OCI-LY7 (cell line): Measurements from ENCODE around the gene CLDN12. TPM values are rescaled to one million over a fixed set of nuclear protein-coding genes. Genes with fewer than 3 reads are reported as not detected.

ENCODE experiments used
- BruUV-seq: library from RNA; stranded (reverse); fragments of 400-500 nt; replicated peaks from 2 replicates; lab custom pipeline; 2021; lab: Mats Ljungman, UMichigan
- CTCF ChIA-PET: fragments of 300-600 bp; sonication (Branson Sonifier 250); formaldehyde crosslinking; loops from one replicate; lab custom pipeline; 2022; ENCODE audit warnings: antibody characterized with exemption; ENCODE audit not compliant: unreplicated experiment; lab: Charles Lee
- POLR2A ChIA-PET: fragments of 300-600 bp; sonication (Branson Sonifier 250); formaldehyde crosslinking; loops from one replicate; lab custom pipeline; 2022; ENCODE audit warnings: antibody characterized with exemption; lab: Charles Lee
- DNase-seq: peaks from one replicate; pipeline ENCODE4 v3.0.0-alpha.2; 2015; ENCODE audit warnings: low spot score
- H2AFZ ChIP-seq: fragments of 200-600 bp; sonication (generic), shearing (Covaris generic); 2 replicates; pipeline ENCODE4 v1.6.1; 2014; ENCODE audit warnings: mild to moderate bottlenecking, antibody characterized with exemption, low read length, moderate library complexity
- H3K27ac ChIP-seq: fragments of 200-600 bp; sonication (generic); 2 replicates; pipeline ENCODE4 v1.5.1; 2014; ENCODE audit warnings: mixed run types, low read depth, mild to moderate bottlenecking, moderate library complexity, low read length, inconsistent platforms; ENCODE audit not compliant: poor library complexity, severe bottlenecking
- H3K36me3 ChIP-seq: fragments of 200-600 bp; sonication (generic); 2 replicates; pipeline ENCODE4 v1.6.1; 2014; ENCODE audit warnings: mild to moderate bottlenecking, antibody characterized with exemption, low read length, moderate library complexity, mixed read lengths; ENCODE audit not compliant: insufficient read depth
- H3K4me1 ChIP-seq: fragments of 200-600 bp; sonication (generic); 2 replicates; pipeline ENCODE4 v1.5.1; 2014; ENCODE audit warnings: mild to moderate bottlenecking, low read length; ENCODE audit not compliant: insufficient read depth, poor library complexity, severe bottlenecking
- H3K4me2 ChIP-seq: fragments of 200-600 bp; sonication (generic); 2 replicates; pipeline ENCODE4 v1.6.1; 2014; ENCODE audit warnings: mild to moderate bottlenecking, low read length
- H3K4me3 ChIP-seq: fragments of 200-600 bp; sonication (generic); 2 replicates; pipeline ENCODE4 v1.5.1; 2014; ENCODE audit warnings: mild to moderate bottlenecking, low read depth, low read length; ENCODE audit not compliant: poor library complexity, severe bottlenecking
- H3K79me2 ChIP-seq: fragments of 200-600 bp; sonication (generic); 2 replicates; pipeline ENCODE4 v1.6.1; 2016; ENCODE audit warnings: low read depth, mild to moderate bottlenecking, low read length, moderate library complexity, mixed read lengths; ENCODE audit not compliant: insufficient read depth
- H3K9me2 ChIP-seq: fragments of 200-600 bp; sonication (generic); 2 replicates; pipeline ENCODE4 v1.6.1; 2016; ENCODE audit warnings: mild to moderate bottlenecking, low read length, mixed read lengths; ENCODE audit not compliant: insufficient read depth
- H3K9me3 ChIP-seq: fragments of 200-600 bp; sonication (generic); 2 replicates; pipeline ENCODE4 v1.6.1; 2014; ENCODE audit warnings: mild to moderate bottlenecking, mixed run types, low read length, mixed read lengths
- H4K20me1 ChIP-seq: fragments of 200-600 bp; sonication (generic); 2 replicates; pipeline ENCODE4 v1.6.1; 2014; ENCODE audit warnings: mild to moderate bottlenecking, antibody characterized with exemption, low read length, moderate library complexity, mixed read lengths; ENCODE audit not compliant: insufficient read depth
- EZH2phosphoT487 ChIP-seq: fragments of 200-600 bp; sonication (generic); IDR thresholded peaks from 2 replicates; pipeline ENCODE4 v1.6.1; 2018; ENCODE audit warnings: low read depth, borderline replicate concordance, mild to moderate bottlenecking, mixed run types, antibody characterized with exemption, low read length, moderate library complexity, mixed read lengths
- intact Hi-C: fragments of 100-400 bp; cut with micrococcal nuclease; formaldehyde crosslinking; loops from one replicate; pipeline ENCODE4 v1.10.0; 2022; ENCODE audit not compliant: unreplicated experiment
- total RNA-seq, 2 experiments: library from RNA; depleted of rRNA in 1 of 2; stranded (reverse); fragments of >200 nt in 1 of 2; shearing (Covaris generic) in 1 of 2; gene quantifications; 2 replicates each; pipeline ENCODE4 v1.2.3, GENCODE V29; 2014 to 2022
- TF ChIP-seq, protein P1 (sequence below): fragments of 200-600 bp; sonication (generic); conservative IDR thresholded peaks from 2 replicates; pipeline ENCODE4 v1.5.1; 2014; ENCODE audit warnings: mild to moderate bottlenecking, antibody characterized with exemption, low read length, moderate library complexity, mixed read lengths

CLDN12 gene
- total RNA-seq, 2 experiments from 2014 or later, result 11.0 to 17.0 TPM

DNA sequence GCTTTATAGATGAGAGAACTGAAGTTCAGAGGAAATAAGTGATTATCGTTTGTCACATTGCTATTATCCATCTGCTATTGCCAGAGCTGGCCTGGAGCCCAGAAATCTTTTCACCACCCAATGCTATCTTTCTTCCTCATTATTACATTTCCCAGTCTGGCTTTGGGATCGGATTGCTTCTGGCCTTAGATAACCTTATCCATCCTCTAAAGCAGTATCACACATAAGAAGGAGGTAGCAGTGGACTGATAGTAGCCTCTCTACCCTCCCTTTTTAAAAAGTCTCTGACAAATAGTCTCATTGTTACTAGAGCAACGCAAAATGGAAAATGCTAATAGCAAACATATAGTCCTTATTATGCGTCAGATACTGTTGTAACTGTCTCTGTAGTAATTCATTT is 1.3 kb upstream of the CLDN12 start:
- no TSS peak for BruUV-seq
- Histone ChIP-seq H3K4me3 (no peak overlapping the region), H3K79me2 (peaks cover 9% of the 10 kb centered on the region; the same call in 1 of the 2 replicates), H3K9me3 (0 out of 2 replicates have a peak, but pooled peaks cover 4% of the 10 kb centered on the region), H3K4me1 (peaks cover 5% of the 10 kb centered on the region), H3K9me2 (no peaks in the 10 kb centered on the region), H2AFZ (peak overlapping the region; percentile 49; the same call in 1 of the 2 replicates), H3K27ac (no peak overlapping the region), H4K20me1 (no peaks in the 10 kb centered on the region), H3K36me3 (peaks cover 13% of the 10 kb centered on the region), H3K4me2 (no peak overlapping the region)
- no peak for DNase-seq
- ChIA-PET CTCF (no interaction called here), POLR2A (no interaction called here)
- intact Hi-C loops, result loop anchor here (5.0 kb wide), 1 partner anchor 1540 kb away; the partner anchor contains the start of gene AKAP9
- no peak for TF ChIP-seq EZH2phosphoT487
- TF ChIP-seq, protein P1, sequence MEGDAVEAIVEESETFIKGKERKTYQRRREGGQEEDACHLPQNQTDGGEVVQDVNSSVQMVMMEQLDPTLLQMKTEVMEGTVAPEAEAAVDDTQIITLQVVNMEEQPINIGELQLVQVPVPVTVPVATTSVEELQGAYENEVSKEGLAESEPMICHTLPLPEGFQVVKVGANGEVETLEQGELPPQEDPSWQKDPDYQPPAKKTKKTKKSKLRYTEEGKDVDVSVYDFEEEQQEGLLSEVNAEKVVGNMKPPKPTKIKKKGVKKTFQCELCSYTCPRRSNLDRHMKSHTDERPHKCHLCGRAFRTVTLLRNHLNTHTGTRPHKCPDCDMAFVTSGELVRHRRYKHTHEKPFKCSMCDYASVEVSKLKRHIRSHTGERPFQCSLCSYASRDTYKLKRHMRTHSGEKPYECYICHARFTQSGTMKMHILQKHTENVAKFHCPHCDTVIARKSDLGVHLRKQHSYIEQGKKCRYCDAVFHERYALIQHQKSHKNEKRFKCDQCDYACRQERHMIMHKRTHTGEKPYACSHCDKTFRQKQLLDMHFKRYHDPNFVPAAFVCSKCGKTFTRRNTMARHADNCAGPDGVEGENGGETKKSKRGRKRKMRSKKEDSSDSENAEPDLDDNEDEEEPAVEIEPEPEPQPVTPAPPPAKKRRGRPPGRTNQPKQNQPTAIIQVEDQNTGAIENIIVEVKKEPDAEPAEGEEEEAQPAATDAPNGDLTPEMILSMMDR, result no peak

DNA sequence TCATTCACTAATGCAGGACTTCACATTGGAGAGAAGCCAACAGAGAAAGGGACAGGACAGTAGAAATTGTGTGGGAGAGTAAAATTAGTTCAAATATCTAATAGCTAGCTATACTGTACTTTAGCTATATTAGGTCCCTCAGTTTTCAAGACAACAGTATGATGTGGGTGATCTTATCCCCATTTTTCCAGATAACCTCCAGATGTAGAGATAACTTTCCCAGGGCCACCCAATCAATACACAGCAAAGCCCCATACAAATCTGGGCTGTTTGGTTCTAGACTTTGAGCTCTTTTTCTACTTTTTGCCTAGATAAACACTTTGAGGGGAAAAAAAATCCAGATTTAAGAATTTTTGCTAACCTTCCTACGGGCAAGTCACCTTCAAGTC is 482 bp upstream of the CLDN12 start:
- peak overlapping the region; percentile 80 for H3K4me3 ChIP-seq
- H4K20me1 ChIP-seq, result no peaks in the 10 kb centered on the region
- no peak for DNase-seq
- peaks cover 9% of the 10 kb centered on the region; the same call in 1 of the 2 replicates for H3K79me2 ChIP-seq
- TF ChIP-seq, protein P1, result no peak
- no peak for TF ChIP-seq EZH2phosphoT487
- no peak overlapping the region for H3K27ac ChIP-seq
- 0 out of 2 replicates have a peak, but pooled peaks cover 4% of the 10 kb centered on the region for H3K9me3 ChIP-seq
- H3K4me2 ChIP-seq, result peak overlapping the region; percentile 84
- POLR2A ChIA-PET, result interaction anchor here (0.7 to 1.9 kb wide), 4 partner anchors 13 to 1576 kb away, joined by 3 to 17 read pairs (median 4); no protein-coding TSS in a partner anchor
- intact Hi-C loops, result loop anchor here (1.0 to 5.0 kb wide), 2 partner anchors 56 to 1540 kb away; partner anchors contain the start of genes AKAP9 and GTPBP10
- BruUV-seq, result no TSS peak
- CTCF ChIA-PET, result no interaction called here
- H2AFZ ChIP-seq, result peak overlapping the region; percentile 99
- H3K4me1 ChIP-seq, result peaks cover 5% of the 10 kb centered on the region
- peaks cover 21% of the 10 kb centered on the region for H3K36me3 ChIP-seq
- no peaks in the 10 kb centered on the region for H3K9me2 ChIP-seq

DNA sequence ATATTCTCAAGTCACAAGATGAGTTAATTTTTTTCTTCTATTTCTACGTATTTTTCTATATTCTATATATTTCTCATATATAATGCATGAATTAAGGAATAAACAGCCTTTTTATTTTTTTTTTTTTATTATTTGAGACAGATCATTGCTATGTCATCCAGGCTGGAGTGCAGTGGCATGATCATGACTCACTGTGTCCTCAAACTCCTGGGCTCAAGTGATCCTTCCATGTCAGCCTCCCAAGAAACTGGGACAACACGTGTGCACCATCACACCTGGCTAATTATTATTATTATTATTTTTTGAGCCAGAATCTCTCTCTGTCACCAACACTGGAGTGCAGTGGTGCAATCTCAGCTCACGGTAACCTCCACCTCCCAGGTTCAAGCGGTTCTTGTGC is 1.5 kb downstream of the CLDN12 start:
- no peak overlapping the region for H2AFZ ChIP-seq
- ChIA-PET POLR2A (interaction anchor here (2.3 kb wide), 1 partner anchor 10 kb away, joined by 8 read pairs; no protein-coding TSS in a partner anchor), CTCF (no interaction called here)
- BruUV-seq, result no TSS peak
- H3K4me3 ChIP-seq, result peak overlapping the region; percentile 80
- H3K9me2 ChIP-seq, result no peaks in the 10 kb centered on the region
- no peaks in the 10 kb centered on the region for H4K20me1 ChIP-seq
- H3K4me1 ChIP-seq, result peaks cover 5% of the 10 kb centered on the region
- H3K27ac ChIP-seq, result no peak overlapping the region
- H3K79me2 ChIP-seq, result peaks cover 9% of the 10 kb centered on the region; the same call in 1 of the 2 replicates
- TF ChIP-seq, protein P1, result no peak
- TF ChIP-seq EZH2phosphoT487, result no peak
- peak overlapping the region; percentile 84 for H3K4me2 ChIP-seq
- peaks cover 37% of the 10 kb centered on the region for H3K36me3 ChIP-seq
- H3K9me3 ChIP-seq, result no peaks in the 10 kb centered on the region
- DNase-seq, result no peak
- intact Hi-C loops, result loop anchor here (5.0 kb wide), 1 partner anchor 1538 kb away; the partner anchor contains the start of gene AKAP9
